GM19468 (cell line): Measurements from ENCODE around the gene CLEC17A.
"Not testable (repeated sequence)": the region's sequence is repeated elsewhere in the genome, so short reads cannot be mapped to it uniquely, and the experiment has no call there.

Experiments
- ATAC-seq: cut with Tn5 transposase; IDR thresholded peaks from one replicate; pipeline ENCODE4 v1.9.1; 2021; ENCODE audit warnings: mild to moderate bottlenecking, moderate library complexity, moderate number of reproducible peaks; ENCODE audit not compliant: unreplicated experiment; ENCODE audit errors: extremely low read depth

Gene CLEC17A

DNA sequence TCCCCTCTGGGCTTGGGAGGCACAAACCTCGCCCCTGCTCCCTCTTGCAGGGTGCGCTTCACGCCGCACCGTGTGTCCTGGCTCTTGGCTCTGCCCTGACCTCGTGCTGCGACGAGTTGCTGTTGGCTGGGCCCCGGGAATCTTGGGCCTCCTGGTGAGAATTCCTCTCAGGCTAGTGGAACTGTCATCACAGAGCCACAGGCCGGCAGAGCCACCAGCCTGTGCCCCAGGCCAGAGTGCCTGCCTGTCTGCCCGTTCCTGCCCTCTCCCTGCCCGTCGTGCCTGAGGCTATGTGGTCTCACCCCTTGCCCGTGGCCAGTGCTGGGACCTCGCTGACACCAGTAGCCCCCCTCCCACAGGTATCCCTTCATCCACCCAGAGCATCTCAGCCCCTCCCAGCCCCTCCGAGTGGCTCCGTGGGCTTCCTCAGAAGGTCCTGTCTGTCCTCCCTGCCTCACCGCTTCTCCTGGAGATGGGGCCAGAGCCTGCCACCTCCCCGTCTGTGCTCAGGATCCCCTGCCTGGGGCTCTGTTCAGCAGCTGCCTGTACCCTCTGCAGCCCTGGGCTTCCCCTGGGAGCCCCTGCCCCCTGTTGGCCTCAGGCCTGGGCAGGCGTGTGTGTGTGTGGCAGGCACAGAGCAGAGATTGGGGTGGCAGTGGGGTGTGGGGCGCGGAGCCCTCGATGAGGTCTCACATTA is 24.4 kb upstream of the CLEC17A start:
- ATAC-seq, result no peak

DNA sequence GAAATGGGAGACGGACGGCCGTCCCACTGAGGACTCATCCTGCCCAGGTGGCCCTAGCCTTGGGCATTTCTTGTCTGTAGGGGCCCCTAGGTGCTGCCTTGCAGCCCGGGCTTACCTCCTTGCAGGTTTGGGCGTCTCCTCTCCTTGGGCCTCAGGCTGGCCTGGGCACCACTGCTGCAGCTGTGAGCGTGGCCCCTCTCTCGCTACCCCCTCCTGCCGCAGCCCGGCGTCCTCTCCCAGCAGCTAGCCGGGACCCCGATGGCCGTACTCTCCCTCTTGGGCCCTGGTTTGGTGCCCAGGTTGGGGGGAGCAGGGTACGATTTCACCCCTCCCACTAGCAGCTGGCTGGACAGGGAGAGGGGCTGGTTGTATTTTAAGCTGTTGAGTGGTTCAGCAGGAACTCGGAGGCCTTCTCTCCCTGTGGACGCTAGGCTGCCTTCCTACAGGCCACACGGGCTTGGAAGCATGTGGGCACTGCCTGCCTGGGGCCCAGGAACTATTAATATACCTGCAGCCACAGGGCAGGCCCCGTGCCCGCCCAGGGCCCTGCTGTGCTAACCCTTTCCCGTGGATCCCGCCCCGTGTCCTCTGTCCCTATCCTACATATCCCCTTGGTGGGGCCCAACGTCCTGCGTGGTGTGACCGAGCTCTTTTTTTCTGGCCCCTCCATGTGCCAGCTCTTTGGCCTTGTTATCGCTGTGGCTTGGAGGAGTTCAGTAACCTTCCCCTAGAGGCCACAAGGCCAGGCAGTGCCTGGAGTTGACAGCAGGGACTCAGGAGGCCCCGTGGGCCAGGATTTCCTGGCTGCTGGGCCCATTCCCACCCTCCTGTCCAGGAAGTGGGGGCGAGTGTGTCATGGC is 22.7 kb upstream of the CLEC17A start:
- no peak for ATAC-seq

DNA sequence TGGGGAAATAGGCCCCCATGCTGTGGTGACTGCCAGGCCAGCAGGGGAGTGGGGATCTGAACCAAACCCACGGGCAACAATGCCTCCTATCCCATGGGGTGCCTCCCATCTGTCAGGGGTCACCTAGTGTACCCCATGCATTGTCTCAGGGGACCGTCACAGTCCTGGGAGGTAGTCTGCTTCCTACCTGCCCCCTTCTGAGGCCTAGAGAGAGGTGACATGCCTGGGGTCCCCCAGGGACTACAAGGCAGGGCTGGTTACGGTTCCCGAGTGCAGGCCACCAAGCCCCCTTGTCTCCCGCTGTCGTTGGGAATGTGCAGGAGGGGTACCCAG is 22.1 kb upstream of the CLEC17A start:
- ATAC-seq, result no peak

DNA sequence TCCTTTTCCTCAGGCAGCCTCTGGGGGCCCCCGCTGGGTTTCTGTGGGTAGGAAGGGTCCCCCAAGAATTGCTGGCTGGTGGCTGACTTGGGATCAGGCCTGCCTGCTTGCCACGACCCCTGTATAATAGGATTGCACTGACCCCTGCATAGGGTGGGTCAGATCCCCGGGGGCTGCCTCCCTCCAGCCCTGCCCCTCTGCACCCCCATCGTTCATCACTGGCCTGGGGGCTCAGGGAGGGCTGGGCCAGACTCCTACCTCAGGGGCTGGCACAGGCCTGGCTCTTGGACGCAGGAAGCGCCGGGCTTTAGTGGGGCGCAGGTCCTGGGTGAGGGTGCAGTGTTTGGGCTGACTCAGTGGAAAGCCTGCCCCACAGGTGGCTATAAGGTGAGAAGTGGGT is 21.6 kb upstream of the CLEC17A start:
- ATAC-seq, result no peak

DNA sequence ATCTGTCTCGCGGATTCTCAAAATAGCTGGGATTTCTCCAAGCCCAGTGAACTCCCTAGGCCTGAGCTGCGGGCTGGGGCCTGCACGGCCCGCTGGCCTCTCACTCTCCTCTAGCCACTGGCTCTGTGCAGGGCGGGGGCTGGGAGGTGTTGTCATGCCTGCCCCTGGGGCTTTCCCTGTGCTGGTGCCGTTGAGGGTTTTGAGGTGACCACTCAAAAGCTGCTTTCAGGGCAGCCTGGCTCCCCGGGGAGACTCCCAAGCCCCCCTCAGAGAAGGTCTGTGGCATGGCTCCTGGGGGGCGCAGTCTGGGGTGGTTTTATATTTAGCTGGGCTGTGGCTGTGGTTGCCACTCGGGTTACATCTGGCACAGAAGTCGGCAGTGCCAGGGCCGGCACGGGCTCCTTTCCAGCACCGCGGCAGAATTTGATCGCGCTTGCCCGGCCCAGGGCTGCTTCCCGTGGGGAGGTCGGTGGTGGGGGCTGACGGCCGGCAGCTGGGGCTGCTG is 21.0 kb upstream of the CLEC17A start:
- ATAC-seq, result no peak

DNA sequence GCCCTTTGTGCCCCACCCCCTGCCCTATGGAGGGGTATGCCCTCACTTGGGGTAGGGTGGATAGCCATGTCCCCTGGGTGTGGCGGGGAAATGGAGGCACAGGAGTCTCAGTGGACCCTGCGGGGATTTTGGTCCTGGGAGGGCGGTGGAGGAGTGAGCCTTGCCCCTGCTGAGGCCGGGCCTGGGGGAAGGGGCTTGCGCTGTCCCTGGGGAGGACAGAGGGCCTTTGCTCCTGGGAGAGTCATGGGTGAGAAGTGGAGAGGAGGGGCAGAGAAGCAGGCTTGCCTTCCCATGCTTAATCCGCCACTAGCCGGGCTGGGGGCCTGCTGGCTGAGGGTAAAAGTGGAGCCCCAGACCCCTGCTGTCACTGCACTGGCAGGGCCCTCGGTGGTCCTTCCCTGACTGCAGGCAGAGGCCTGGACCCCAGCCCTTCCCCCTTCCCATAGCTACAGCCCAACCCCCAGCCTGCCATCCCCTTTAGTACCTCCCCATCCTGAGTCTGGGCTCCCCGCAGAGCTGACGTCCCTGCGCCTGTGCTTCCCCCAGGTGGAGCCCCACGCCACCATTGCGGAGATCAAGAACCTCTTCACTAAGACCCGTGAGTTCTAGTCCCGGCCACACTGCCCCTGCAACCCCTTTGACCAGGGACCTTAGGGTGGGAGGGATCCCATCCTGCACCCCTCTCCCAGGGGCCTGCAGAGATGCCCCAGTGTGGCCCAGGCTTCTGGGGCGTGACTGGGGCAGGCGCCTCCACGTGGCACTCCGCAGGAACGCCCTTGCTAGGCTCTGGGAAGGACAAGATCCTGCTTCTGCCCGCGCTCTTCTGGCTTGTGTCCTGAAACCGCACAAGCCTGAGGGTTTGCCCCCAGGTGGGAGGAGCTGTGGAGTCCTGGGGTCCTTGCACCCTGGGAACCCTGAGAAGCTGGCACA is 20.0 kb upstream of the CLEC17A start:
- ATAC-seq, result no peak

DNA sequence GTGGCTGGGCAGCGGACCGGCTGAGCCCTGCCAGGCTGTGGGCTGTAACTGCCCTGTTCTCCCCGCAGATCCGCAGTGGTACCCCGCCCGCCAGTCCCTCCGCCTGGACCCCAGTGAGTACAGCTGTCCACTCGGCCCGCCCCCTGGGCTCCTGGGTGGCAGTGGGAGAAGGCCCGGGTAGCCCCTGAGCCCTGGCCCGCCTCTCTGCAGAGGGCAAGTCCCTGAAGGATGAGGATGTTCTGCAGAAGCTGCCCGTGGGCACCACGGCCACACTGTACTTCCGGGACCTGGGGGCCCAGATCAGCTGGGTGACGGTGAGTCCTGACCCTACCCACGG is 19.3 kb upstream of the CLEC17A start:
- ATAC-seq, result no peak

DNA sequence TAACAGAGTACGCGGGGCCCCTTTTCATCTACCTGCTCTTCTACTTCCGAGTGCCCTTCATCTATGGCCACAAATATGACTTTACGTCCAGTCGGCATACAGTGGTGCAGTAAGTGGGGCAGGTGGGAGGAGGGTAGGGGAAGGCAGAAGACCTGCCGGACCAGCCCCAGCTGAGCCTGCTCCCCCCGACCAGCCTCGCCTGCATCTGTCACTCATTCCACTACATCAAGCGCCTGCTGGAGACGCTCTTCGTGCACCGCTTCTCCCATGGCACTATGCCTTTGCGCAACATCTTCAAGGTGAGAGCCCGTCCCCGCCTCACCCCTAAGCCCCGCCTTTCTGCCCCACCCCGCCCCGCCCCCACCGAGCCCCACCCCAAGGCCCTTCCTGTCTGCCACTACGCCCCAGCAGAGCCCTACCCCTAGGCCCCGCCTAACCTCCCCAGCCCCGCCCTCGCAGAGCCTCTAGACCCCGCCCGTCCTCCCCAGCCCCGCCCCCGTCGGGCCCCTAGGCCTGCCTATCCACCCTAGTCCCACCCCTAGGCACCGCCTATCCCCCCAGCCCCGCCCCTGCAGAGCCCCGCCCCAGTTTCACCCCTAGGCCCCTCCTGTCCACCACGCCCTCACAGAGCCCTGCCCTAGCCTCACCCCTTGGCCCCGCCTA is 18.8 kb upstream of the CLEC17A start:
- no peak for ATAC-seq

DNA sequence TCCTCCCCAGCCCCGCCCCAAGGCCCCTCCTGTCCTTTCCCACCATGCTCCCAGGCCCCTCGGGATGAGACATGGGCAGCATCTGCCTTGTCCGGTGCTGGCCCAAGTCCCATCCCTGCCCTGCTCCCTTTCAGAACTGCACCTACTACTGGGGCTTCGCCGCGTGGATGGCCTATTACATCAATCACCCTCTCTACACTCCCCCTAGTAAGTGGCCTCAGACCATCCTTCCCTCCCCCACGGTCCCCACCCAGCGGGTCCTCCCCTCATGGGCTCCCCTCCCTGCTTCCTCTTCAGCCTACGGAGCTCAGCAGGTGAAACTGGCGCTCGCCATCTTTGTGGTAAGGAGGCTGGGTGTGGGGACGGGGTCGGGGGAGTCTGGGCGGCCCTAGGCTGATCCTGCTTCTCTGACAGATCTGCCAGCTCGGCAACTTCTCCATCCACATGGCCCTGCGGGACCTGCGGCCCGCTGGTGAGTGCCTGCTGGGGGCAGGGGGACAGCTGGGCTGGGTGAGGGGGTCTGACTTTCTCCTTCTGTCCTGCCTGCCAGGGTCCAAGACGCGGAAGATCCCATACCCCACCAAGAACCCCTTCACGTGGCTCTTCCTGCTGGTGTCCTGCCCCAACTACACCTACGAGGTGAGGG is 18.1 kb upstream of the CLEC17A start:
- ATAC-seq, result not testable (repeated sequence)

DNA sequence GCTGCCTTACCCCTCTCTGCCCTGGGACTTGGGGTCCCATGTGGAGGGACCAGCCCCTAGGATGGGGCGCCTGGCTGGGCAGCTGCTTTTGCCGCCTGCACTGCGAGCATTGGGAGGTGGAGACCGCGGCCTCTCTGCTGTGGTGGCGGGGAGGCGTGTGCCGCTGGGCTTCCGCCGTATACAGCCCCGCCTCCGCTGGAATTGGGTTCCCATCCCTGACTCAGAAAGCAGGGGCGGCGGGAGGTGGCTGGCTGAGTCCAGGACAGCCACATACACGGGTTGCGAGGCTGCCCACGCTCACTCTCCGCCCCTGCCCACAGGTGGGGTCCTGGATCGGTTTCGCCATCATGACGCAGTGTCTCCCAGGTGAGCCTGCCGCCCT is 17.6 kb upstream of the CLEC17A start:
- no peak for ATAC-seq

DNA sequence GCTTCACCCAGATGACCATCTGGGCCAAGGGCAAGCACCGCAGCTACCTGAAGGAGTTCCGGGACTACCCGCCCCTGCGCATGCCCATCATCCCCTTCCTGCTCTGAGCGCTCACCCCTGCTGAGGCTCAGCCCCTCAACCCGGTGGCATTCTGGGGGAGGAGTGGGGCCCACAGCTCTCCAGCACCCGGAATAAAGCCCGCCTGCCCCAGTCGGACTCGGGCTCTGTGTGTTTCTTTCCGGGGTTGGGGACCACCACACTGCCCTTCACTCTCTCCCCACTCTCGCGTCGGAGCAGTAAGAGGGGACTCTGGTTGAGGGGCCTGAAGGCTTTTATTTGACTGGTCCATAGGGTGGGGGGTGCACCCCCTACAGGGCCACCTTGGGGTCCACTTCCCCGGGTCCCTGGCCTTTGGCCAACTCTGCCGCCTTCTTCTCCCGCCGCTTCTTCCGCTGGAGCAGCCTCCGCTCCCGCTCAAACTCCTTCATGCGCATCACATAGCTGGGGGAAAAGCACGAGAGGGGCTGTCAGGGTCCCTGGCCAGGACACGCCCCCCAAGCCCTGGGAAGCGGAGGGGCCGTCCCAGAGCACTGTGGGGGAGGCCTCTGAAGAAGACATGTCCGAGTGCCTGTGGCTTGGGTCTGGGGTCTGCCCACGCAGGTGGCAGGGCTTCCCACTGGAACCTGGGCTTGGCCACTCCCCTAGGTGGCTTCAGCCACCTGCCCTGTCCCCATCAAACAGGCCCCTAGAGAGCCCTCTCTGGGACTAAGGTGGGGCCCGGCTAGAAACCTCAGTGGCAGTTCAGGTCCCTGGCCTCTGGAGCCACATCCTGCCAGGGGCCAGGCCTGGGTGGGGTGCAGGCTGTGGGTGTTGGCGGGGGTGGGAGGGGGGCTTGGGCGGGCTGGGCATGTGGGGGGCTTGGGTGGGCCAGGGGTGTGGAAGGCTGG is 16.8 kb upstream of the CLEC17A start:
- ATAC-seq, result no peak

DNA sequence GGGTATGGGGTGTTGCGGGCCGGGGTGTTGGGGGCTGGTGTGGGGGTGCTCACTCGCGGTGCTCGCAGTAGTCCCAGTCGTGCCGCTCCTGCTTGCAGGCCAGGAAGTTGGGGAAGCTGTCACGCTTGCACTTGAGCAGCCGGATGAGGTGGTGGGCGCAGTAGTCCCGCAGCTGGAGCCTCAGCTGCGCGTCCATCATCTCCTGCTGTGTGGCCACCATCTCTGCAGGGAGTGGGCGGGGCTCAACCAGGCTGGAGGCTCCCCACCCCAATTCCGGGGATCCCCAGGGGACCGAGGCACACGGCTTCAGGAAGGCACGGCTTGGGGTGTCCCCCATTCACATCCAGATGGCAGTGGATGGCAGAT is 16.2 kb upstream of the CLEC17A start:
- no peak for ATAC-seq

DNA sequence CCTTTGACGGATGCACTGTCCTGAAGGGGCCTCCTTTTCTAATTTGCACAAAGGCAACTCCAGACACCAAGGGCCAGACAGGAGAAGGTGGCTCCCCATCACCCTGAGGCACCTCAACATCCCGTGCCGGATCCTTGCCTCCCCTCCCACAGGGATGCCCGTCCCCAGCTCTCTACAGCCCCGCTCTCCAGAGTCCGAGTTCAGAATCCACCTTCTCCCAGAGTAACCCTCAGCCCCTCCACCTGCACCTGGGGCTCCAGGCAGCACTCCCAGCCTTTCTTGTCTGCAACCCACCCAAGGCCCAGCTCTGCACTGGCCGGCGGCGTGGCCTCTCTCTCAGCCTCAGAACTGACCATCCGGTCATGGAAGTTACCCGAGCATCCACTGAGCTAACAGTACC is 15.8 kb upstream of the CLEC17A start:
- no peak for ATAC-seq

DNA sequence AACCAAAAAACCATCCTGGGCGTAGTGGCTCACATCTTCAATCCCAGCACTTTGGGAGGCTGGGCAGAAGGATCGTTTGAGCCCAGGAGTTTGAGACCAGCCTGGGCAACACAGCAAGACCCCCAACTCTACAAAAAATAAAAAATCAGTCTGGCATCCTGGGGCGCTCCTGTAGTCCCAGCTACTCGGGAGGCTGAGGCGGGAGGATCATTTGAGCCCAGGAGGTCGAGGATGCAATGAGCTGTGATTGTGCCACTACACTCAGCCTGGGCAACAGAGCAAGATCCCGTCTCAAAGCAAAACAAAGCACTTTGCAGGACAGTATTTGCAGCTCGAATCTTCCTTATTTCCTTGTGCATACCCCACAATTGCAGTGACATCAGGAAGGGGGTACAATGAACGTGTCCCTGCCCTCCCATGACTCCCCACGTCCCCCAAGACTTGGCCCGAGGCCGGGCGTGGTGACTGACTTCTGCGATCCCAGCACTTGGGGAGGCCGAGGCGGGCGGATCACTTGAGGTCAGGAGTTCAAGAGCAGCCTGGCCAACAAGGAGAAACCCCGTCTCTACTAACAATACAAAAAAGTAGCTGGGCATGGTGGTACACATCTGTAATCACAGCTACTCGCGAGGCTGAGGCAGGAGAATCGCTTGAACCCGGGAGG is 11.9 kb upstream of the CLEC17A start:
- ATAC-seq, result no peak

DNA sequence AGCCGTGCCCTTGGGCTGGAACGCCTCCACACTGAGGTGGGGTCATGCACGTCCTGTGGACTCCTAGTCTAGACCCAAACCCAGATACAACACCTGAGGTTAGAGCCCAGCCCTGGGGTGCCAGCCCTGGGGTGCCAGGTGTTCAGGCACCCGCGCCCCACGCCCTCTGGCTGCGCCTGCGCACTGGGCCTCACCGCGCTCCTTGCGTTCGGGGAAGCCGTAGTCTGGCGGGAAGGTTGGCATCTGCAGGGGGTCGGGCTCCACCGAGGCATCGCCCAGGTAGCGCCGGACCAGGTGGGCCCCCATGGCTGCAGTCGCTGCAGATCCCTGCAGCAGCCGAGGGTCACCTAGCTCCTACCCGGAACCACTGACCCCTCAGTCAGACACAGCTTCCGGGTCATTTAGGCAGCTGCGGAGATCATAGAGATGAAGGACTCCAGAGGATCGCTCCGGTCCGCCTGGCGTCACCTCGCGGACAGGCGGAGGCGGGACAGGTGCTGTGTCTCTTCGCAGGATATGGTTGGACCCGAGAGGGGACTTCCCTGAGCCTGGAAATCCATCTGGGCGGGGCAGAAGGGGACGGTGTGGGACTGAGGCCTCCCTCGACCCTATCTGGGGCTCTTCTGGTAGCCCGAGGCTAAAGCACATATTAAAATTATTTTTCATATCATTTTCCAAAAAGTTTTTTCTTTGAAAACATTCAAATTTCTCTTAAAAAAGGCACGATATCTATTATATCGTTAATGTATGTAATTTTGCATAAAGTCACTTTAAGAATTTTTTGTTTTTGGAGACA is 11.0 kb upstream of the CLEC17A start, which contains the start of gene NDUFB7:
TSS of gene NDUFB7 (minus strand) at position 372 of the 796 bp plus-strand sequence. CDS start at position 306, 66 bp downstream.
- ATAC-seq, result peak; percentile 59

DNA sequence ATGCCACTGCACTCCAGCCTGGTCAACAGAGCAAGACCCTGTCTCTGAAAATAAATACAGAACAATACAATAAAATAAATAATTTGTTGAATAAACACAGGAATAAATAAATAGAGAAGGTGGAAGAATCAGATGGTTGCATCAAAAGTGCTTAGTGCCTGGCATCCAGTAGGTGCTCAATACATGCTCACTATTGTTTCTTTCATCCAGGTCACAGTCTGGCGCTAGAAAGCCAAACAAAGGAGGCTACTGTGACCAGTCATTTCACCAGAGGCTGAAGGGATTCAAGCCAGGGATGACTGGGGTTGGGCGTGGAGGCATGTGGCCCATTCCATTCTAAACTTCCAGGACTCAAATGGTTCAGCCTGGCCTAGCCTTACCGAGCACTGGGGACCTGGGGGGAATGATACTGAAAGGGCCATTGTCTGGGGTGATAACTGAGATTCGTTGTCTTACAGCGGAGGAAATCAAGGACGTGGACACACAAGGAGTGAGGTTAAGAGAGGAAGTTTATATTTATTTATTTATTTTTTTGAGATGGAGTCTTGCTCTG is 7.4 kb upstream of the CLEC17A start:
- ATAC-seq, result no peak

DNA sequence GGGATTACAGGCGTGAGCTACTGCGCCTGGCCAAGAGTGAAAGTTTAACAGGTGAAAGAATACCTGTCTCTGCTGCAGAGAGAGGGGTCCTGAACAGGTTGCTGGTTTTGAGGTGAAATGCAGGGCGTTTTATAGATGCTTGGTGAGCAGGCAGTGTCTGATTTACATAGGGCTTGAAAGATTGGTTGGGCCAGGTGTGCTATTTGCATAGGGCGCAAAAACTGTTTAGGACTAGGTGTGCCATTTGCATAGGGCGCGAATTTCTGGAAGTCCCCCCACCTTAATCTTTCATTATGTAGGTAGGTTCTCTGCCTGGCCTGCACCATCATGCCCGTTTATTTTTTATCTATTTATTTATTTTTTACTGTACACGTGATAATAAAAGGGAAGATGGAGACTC is 6.5 kb upstream of the CLEC17A start:
- ATAC-seq, result no peak
